GM19099 (cell line): ENCODE data around the gene AKAP8.

Experiments
- POLR2A ChIP-seq: IDR thresholded peaks from 3 replicates; pipeline ENCODE4 v1.6.1; 2011; ENCODE audit warnings: low read depth; ENCODE audit not compliant: insufficient read length; ENCODE audit errors: extremely low read depth

Gene AKAP8

GRCh38 chr19:15328312-15328711 lies 51.3 kb downstream of the AKAP8 start:
- no peak for TF ChIP-seq POLR2A

GRCh38 chr19:15324791-15325519 lies 54.6 kb downstream of the AKAP8 start:
- no peak for TF ChIP-seq POLR2A

- no peak for TF ChIP-seq POLR2A
Measured at GRCh38 chr19:15323496-15324235, 55.9 kb downstream of the AKAP8 start.

GRCh38 chr19:15321739-15322138 lies 57.8 kb downstream of the AKAP8 start:
- no peak for TF ChIP-seq POLR2A

GRCh38 chr19:15320116-15320515 lies 59.5 kb downstream of the AKAP8 start:
- no peak for TF ChIP-seq POLR2A

DNA sequence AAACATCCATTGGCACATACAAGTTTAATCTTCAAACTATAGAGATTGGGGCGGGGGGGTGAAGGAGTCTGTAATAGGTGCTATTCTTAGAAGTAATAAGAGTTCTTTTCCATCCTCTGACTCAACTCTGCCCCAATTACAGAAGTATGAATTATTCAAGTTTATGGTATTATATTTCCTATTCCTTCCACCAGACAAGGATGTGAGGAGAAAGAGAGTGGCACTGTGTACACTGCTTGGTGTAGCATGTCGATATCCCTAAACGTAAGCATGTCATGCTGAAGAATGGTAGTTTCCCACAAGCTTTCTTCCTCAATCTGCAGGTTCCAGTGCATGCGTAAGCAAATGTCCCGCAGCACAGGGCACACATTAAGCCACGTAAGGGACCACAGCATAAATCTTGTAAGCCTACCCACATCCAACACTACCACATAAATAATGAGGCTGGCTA lies 61.3 kb downstream of the AKAP8 start:
- no peak for TF ChIP-seq POLR2A

- no peak for TF ChIP-seq POLR2A
Measured at GRCh38 chr19:15317392-15318071, 62.1 kb downstream of the AKAP8 start.

DNA sequence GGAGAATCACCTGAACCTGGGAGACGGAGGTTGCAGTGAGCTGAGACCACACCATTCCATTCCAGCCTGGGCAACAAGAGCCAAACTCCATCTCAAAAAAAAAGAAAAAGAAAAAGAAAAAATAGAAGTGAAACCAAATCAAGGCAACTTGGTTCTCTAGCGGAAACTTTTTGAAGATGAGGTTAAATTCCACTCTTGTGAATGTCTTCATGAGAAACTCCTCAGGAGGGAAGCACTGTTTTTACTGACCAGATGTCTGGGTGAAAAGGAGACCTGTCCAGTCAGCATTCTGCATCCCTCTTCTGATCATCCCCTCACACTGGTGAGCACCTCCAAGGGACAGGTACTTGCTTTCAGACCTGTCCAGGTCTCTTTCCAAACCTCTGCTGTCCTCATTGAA lies 63.1 kb downstream of the AKAP8 start:
- TF ChIP-seq POLR2A, result no peak

- TF ChIP-seq POLR2A, result no peak
Measured at GRCh38 chr19:15315101-15315500, 64.5 kb downstream of the AKAP8 start.

GRCh38 chr19:15313649-15314279 lies 65.8 kb downstream of the AKAP8 start:
- TF ChIP-seq POLR2A, result no peak

GRCh38 chr19:15307169-15307568 lies 72.4 kb downstream of the AKAP8 start:
- no peak for TF ChIP-seq POLR2A

GRCh38 chr19:15305582-15306334 lies 73.8 kb downstream of the AKAP8 start:
- no peak for TF ChIP-seq POLR2A

DNA sequence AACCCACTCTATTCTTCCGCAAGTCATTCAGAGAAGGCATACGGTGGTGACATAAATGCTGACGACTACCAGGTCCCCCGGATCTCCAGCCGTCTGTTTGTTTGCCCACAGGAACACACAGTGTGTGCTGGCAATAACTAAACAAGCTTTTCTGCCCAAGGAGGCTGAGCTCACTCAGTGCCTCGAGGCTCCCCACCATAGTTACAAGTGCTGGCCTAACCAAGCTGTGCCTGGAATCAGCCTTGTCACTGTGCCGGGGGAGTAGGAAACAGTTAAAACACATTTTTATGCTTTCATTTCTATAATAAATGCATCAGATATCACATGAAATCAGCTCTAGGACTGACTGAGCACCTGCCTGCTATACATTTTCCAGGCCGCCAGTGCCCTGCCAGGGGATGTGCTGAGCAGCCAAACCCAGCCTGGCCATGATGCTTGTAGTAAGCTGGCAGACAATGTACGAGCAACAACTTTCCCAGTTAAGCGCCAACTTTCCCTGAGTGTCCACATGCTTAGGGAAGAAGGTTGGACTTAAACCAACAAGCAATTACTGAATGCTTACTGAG lies 75.4 kb downstream of the AKAP8 start:
- TF ChIP-seq POLR2A, result no peak
